Omental fat pad (tissue), 4 donors: Measurements from ENCODE around the gene DNER. TPM values are rescaled to one million over a fixed set of nuclear protein-coding genes. Genes with fewer than 3 reads are reported as not detected.
A peak's percentile ranks its signal among the peaks of the same experiment; 100 is the strongest.

Experiments used
- ATAC-seq: fragments of 150-250 bp; one replicate; pipeline ENCODE4 v1.9.1; 2016; ENCODE audit warnings: mild to moderate bottlenecking, moderate library complexity; ENCODE audit not compliant: low FRiP score
- DNase-seq: peaks from one replicate; pipeline ENCODE4 v3.0.0-alpha.2; 2019; ENCODE audit warnings: low spot score
- CTCF ChIP-seq, 3 donors: fragments of 450-650 bp; IDR thresholded peaks; one replicate each; pipeline ENCODE4 v1.5.1; 2016 to 2017; ENCODE audit warnings: antibody characterized with exemption in 3 of 3, mild to moderate bottlenecking in 3 of 3, moderate library complexity in 2 of 3
- total RNA-seq, 4 donors: library from RNA; depleted of rRNA; stranded (reverse); fragments of >200 nt; gene quantifications; one replicate each; pipeline ENCODE4 v1.1.0, GENCODE V29; 2016

The DNER gene
- total RNA-seq, 4 donors from 2014 or later, result 3.1 to 12.2 (median 8.7) TPM

- ATAC-seq (no peak), DNase-seq (no peak)
- TF ChIP-seq CTCF (IDR thresholded peaks at IDR 0.05), result no peak
These were observed 104.0 kb downstream of the DNER start for GRCh38 chr2:229610333-229610732.

GRCh38 chr2:229601936-229602335 is 112.4 kb downstream of the DNER start:
- TF ChIP-seq CTCF (IDR thresholded peaks at IDR 0.05), result no peak
- ATAC-seq (no peak), DNase-seq (no peak)

GRCh38 chr2:229601396-229601795 is 113.0 kb downstream of the DNER start:
- no peak for ATAC-seq
- no peak for DNase-seq
- no peak for TF ChIP-seq CTCF (IDR thresholded peaks at IDR 0.05)

GRCh38 chr2:229598227-229598626 is 116.1 kb downstream of the DNER start:
- DNase-seq, result no peak
- no peak for TF ChIP-seq CTCF (IDR thresholded peaks at IDR 0.05)
- ATAC-seq, result no peak

- DNase-seq (no peak), ATAC-seq (no peak)
- no peak for TF ChIP-seq CTCF (IDR thresholded peaks at IDR 0.05)
These were observed 117.6 kb downstream of the DNER start for GRCh38 chr2:229596796-229597195.

- no peak for ATAC-seq
- TF ChIP-seq CTCF (IDR thresholded peaks at IDR 0.05), result no peak
- no peak for DNase-seq
These were observed 122.7 kb downstream of the DNER start for GRCh38 chr2:229591611-229592010.

- DNase-seq (peak; percentile 63), ATAC-seq (peak; percentile 92)
- peak in 1 of 3 donors; percentile 49 for TF ChIP-seq CTCF (IDR thresholded peaks at IDR 0.05)
These were observed 127.3 kb downstream of the DNER start for GRCh38 chr2:229586746-229587705.
